H9 (cell line): Measurements from ENCODE around the gene RFX1. TPM values are rescaled to one million over a fixed set of nuclear protein-coding genes. Genes with fewer than 3 reads are reported as not detected.

ENCODE experiments used
- DNase-seq: peaks from one replicate; pipeline ENCODE4 v3.0.0-alpha.2; 2017
- H2AFZ ChIP-seq: one replicate; pipeline ENCODE4 v1.6.1; 2013; ENCODE audit warnings: mild to moderate bottlenecking, low read length, control low read depth, moderate library complexity
- H2AK5ac ChIP-seq: 2 replicates; pipeline ENCODE4 v1.6.1; 2013; ENCODE audit warnings: low read length, control low read depth, mixed read lengths; ENCODE audit not compliant: insufficient read length
- H2BK120ac ChIP-seq: one replicate; pipeline ENCODE4 v1.6.1; 2013; ENCODE audit warnings: low read depth, mild to moderate bottlenecking, low read length, control low read depth, inconsistent platforms; ENCODE audit not compliant: poor library complexity, severe bottlenecking
- H2BK12ac ChIP-seq: 2 replicates; pipeline ENCODE4 v1.6.1; 2013; ENCODE audit warnings: low read length, control low read depth, mixed read lengths, low read depth; ENCODE audit not compliant: insufficient read length
- H2BK15ac ChIP-seq: 2 replicates; pipeline ENCODE4 v1.6.1; 2013; ENCODE audit warnings: low read depth, low read length, control low read depth
- H2BK20ac ChIP-seq: one replicate; pipeline ENCODE4 v1.6.1; 2013; ENCODE audit warnings: low read depth, mild to moderate bottlenecking, low read length, control low read depth, inconsistent platforms; ENCODE audit not compliant: poor library complexity, severe bottlenecking
- H2BK5ac ChIP-seq: 2 replicates; pipeline ENCODE4 v1.6.1; 2013; ENCODE audit warnings: low read length, control low read depth, mixed read lengths; ENCODE audit not compliant: insufficient read length
- H3K14ac ChIP-seq: 2 replicates; pipeline ENCODE4 v1.6.1; 2013; ENCODE audit warnings: low read length, control low read depth; ENCODE audit not compliant: insufficient read depth
- H3K18ac ChIP-seq: 2 replicates; pipeline ENCODE4 v1.6.1; 2013; ENCODE audit warnings: low read depth, mild to moderate bottlenecking, mixed read lengths, low read length, control low read depth; ENCODE audit not compliant: insufficient read length
- H3K23ac ChIP-seq: 2 replicates; pipeline ENCODE4 v1.6.1; 2013; ENCODE audit warnings: low read length, control low read depth, mixed read lengths, low read depth; ENCODE audit not compliant: insufficient read length
- H3K23me2 ChIP-seq: 2 replicates; pipeline ENCODE4 v1.6.1; 2013; ENCODE audit warnings: low read depth, mild to moderate bottlenecking, mixed read lengths, low read length, control low read depth; ENCODE audit not compliant: insufficient read length, poor library complexity, severe bottlenecking
- H3K27ac ChIP-seq: 2 replicates; pipeline ENCODE4 v1.5.1; 2013; ENCODE audit warnings: low read length, control low read depth, mixed read lengths, low read depth; ENCODE audit not compliant: insufficient read length
- H3K27me3 ChIP-seq: 2 replicates; pipeline ENCODE4 v1.6.1; 2013; ENCODE audit warnings: low read length, control low read depth, inconsistent platforms; ENCODE audit not compliant: insufficient read depth
- H3K4ac ChIP-seq: 2 replicates; pipeline ENCODE4 v1.6.1; 2013; ENCODE audit warnings: low read depth, mild to moderate bottlenecking, control low read depth, inconsistent platforms, low read length, moderate library complexity
- H3K4me1 ChIP-seq: 2 replicates; pipeline ENCODE4 v1.6.1; 2013; ENCODE audit warnings: low read length, control low read depth, inconsistent platforms; ENCODE audit not compliant: insufficient read depth
- H3K4me2 ChIP-seq: 2 replicates; pipeline ENCODE4 v1.6.1; 2013; ENCODE audit warnings: low read length, control low read depth, mixed read lengths; ENCODE audit not compliant: insufficient read length, insufficient read depth
- H3K56ac ChIP-seq: 2 replicates; pipeline ENCODE4 v1.6.1; 2013; ENCODE audit warnings: low read depth, mild to moderate bottlenecking, mixed read lengths, low read length, control low read depth; ENCODE audit not compliant: insufficient read length
- H3K79me1 ChIP-seq: 2 replicates; pipeline ENCODE4 v1.6.1; 2013; ENCODE audit warnings: low read depth, mild to moderate bottlenecking, moderate library complexity, low read length, control low read depth, inconsistent platforms; ENCODE audit not compliant: insufficient read depth, poor library complexity, severe bottlenecking
- H3K79me2 ChIP-seq: 2 replicates; pipeline ENCODE4 v1.6.1; 2013; ENCODE audit warnings: low read length, control low read depth, inconsistent platforms; ENCODE audit not compliant: insufficient read depth
- H3K9ac ChIP-seq: 2 replicates; pipeline ENCODE4 v1.6.1; 2013; ENCODE audit warnings: low read length, control low read depth, mixed read lengths; ENCODE audit not compliant: insufficient read length; ENCODE audit errors: extremely low read depth
- H3K9me3 ChIP-seq: one replicate; pipeline ENCODE4 v1.6.1; 2013; ENCODE audit warnings: low read depth, low read length, inconsistent platforms; ENCODE audit not compliant: control insufficient read depth
- H3T11ph ChIP-seq: one replicate; pipeline ENCODE4 v1.6.1; 2013; ENCODE audit warnings: mild to moderate bottlenecking, low read length, control low read depth, inconsistent platforms
- H4K20me1 ChIP-seq: one replicate; pipeline ENCODE4 v1.6.1; 2013; ENCODE audit not compliant: control insufficient read depth, insufficient read length, insufficient read depth
- H4K5ac ChIP-seq: 2 replicates; pipeline ENCODE4 v1.6.1; 2013; ENCODE audit warnings: low read depth, mild to moderate bottlenecking, mixed read lengths, low read length, control low read depth; ENCODE audit not compliant: insufficient read length
- H4K8ac ChIP-seq: replicated peaks from 2 replicates; pipeline ENCODE4 v1.6.1; 2013; ENCODE audit warnings: low read length, control low read depth, mixed read lengths, low read depth; ENCODE audit not compliant: insufficient read length
- H4K91ac ChIP-seq: 2 replicates; pipeline ENCODE4 v1.6.1; 2013; ENCODE audit warnings: low read depth, mild to moderate bottlenecking, moderate library complexity, mixed read lengths, low read length, control low read depth; ENCODE audit not compliant: insufficient read length
- H3K27ac Mint-ChIP-seq, 3 experiments: 2 replicates in 2 of 3; 3 replicates in 1 of 3; pipeline ENCODE4 v1.8.0; 2020 to 2021; ENCODE audit warnings: mixed read lengths in 3 of 3, mild to moderate bottlenecking in 1 of 3, moderate library complexity in 1 of 3
- H3K27me3 Mint-ChIP-seq: 2 replicates; pipeline ENCODE4 v1.8.0; 2021; ENCODE audit warnings: low read depth, mild to moderate bottlenecking, moderate library complexity, mixed read lengths
- H3K36me3 Mint-ChIP-seq, 3 experiments: 2 replicates in 2 of 3; 3 replicates in 1 of 3; pipeline ENCODE4 v1.8.0; 2020 to 2021; ENCODE audit warnings: low read depth in 3 of 3, mixed read lengths in 3 of 3; ENCODE audit not compliant: insufficient read depth in 1 of 3
- H3K4me1 Mint-ChIP-seq, 2 experiments: 2 replicates each; pipeline ENCODE4 v1.8.0; 2020; ENCODE audit warnings: mixed read lengths in 2 of 2
- H3K4me3 Mint-ChIP-seq, 2 experiments: 2 replicates in 1 of 2; 3 replicates in 1 of 2; pipeline ENCODE4 v1.8.0; 2020 to 2021; ENCODE audit warnings: mild to moderate bottlenecking in 2 of 2, mixed read lengths in 2 of 2, moderate library complexity in 1 of 2
- H3K9me3 Mint-ChIP-seq, 2 experiments: 2 replicates in 1 of 2; 3 replicates in 1 of 2; pipeline ENCODE4 v1.8.0; 2020; ENCODE audit warnings: mild to moderate bottlenecking in 2 of 2, mixed read lengths in 2 of 2, moderate library complexity in 1 of 2
- WGBS: extraction: QIAGEN DNeasy Blood & Tissue Kit; methylation state at CpG from one replicate; pipeline ENCODE4 v1.1.7; 2013; ENCODE audit warnings: missing lambda C conversion rate, low lambda C conversion rate, mixed read lengths; ENCODE audit not compliant: insufficient read length; ENCODE audit errors: extremely low coverage; 5-methylcytosine and 5-hydroxymethylcytosine counted together
- total RNA-seq: library from RNA; stranded (reverse); gene quantifications from 2 replicates; pipeline ENCODE4 v1.2.1, GENCODE V29; 2021
- TF ChIP-seq, protein P1 (sequence below): fragments of 200-600 bp; sonication (generic); conservative IDR thresholded peaks from 3 replicates; pipeline ENCODE4 v1.8.0; 2021; ENCODE audit warnings: antibody characterized with exemption, mild to moderate bottlenecking

Gene RFX1
- total RNA-seq, 1 experiment from 2014 or later, result 21.4 TPM

DNA sequence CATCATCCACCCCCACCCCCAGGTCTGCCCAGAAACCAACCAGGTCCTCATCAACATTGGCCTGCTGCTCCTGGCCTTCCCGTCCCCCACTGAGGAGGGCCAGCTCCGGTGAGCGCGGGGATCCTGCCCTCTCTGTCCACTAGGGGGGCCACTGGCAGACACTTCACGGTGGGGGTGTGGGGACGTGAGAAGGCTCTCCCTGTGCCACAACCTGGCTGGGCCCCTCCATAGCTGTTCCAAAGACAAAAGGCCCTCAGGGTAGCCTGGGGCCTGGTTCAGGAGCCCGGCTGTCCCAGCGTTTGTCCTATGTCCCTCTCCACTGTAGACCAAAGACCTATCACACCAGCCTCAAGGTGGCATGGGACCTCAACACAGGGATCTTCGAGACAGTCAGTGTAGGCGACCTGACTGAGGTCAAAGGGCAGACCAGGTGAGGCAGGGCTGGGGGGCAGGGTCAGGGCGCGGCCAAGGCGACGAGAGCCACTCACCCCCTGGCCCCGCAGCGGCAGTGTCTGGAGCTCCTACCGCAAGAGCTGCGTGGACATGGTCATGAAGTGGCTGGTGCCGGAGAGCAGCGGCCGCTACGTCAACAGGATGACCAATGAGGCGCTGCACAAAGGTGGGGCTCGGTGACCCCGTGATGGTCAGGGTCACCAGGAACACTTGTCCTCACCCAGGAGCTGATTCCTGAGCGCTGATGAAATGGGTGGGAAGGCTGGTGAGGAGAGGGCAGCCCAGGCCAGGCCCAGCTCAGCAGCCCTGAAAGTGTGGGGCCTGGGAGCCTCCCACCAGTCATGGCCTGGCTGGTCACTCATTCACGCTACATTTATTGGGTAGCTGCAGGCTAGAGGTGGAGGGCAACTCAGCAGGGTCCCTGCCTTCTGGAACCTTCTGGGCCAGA, 45.9 kb downstream of the RFX1 start:
- Mint-ChIP-seq H3K36me3 (peaks cover 22 to 61% (median 59%) of the 10 kb centered on the region in 3 experiments; a peak in 6 of 7 replicates), H3K27ac (peak overlapping the region; percentile 40 to 79 (median 58); a peak in 4 of 7 replicates), H3K4me3 (no peak overlapping the region), H3K4me1 (peaks cover 4 to 6% of the 10 kb centered on the region in 2 experiments; a peak in 3 of 4 replicates), H3K27me3 (no peaks in the 10 kb centered on the region), H3K9me3 (no peaks in the 10 kb centered on the region)
- H3K23me2 ChIP-seq, result no peaks in the 10 kb centered on the region
- no peak overlapping the region for H3K18ac ChIP-seq
- H4K5ac ChIP-seq, result no peak overlapping the region
- no peak overlapping the region for H3K4me2 ChIP-seq
- H4K91ac ChIP-seq, result no peak overlapping the region
- H3K9me3 ChIP-seq, result no peaks in the 10 kb centered on the region
- no peak overlapping the region for H3K4ac ChIP-seq
- no peaks in the 10 kb centered on the region for H3K79me2 ChIP-seq
- H3K23ac ChIP-seq, result no peak overlapping the region
- peak; percentile 64 for DNase-seq
- H2BK20ac ChIP-seq, result no peak overlapping the region
- no peaks in the 10 kb centered on the region for H3K4me1 ChIP-seq
- no peak overlapping the region for H3T11ph ChIP-seq
- H3K27me3 ChIP-seq, result no peaks in the 10 kb centered on the region
- H2BK120ac ChIP-seq, result no peak overlapping the region
- H3K56ac ChIP-seq, result no peak overlapping the region
- no peak overlapping the region for H2BK15ac ChIP-seq
- no peaks in the 10 kb centered on the region for H4K20me1 ChIP-seq
- no peak overlapping the region for H2BK12ac ChIP-seq
- no peak overlapping the region for H3K27ac ChIP-seq
- no peak overlapping the region for H2AK5ac ChIP-seq
- H3K9ac ChIP-seq, result no peak overlapping the region
- TF ChIP-seq, protein P1, sequence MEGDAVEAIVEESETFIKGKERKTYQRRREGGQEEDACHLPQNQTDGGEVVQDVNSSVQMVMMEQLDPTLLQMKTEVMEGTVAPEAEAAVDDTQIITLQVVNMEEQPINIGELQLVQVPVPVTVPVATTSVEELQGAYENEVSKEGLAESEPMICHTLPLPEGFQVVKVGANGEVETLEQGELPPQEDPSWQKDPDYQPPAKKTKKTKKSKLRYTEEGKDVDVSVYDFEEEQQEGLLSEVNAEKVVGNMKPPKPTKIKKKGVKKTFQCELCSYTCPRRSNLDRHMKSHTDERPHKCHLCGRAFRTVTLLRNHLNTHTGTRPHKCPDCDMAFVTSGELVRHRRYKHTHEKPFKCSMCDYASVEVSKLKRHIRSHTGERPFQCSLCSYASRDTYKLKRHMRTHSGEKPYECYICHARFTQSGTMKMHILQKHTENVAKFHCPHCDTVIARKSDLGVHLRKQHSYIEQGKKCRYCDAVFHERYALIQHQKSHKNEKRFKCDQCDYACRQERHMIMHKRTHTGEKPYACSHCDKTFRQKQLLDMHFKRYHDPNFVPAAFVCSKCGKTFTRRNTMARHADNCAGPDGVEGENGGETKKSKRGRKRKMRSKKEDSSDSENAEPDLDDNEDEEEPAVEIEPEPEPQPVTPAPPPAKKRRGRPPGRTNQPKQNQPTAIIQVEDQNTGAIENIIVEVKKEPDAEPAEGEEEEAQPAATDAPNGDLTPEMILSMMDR, result peak; percentile 59
- no peak overlapping the region for H2BK5ac ChIP-seq
- no peak overlapping the region for H4K8ac ChIP-seq
- no peak overlapping the region for H2AFZ ChIP-seq
- WGBS, result no CpG with 5 or more reads among the region's 27 CpGs
- H3K79me1 ChIP-seq, result no peaks in the 10 kb centered on the region
- no peak overlapping the region; the same call in 1 of the 2 replicates for H3K14ac ChIP-seq
